HG03354 (cell line): ENCODE measurements around the gene BTBD2.
A peak's percentile ranks its signal among the peaks of the same experiment; 100 is the strongest.

ENCODE experiments used
- ATAC-seq: cut with Tn5 transposase; IDR thresholded peaks from one replicate; pipeline ENCODE4 v1.9.1; 2021; ENCODE audit warnings: mild to moderate bottlenecking; ENCODE audit not compliant: unreplicated experiment, poor library complexity, severe bottlenecking

BTBD2 gene

DNA sequence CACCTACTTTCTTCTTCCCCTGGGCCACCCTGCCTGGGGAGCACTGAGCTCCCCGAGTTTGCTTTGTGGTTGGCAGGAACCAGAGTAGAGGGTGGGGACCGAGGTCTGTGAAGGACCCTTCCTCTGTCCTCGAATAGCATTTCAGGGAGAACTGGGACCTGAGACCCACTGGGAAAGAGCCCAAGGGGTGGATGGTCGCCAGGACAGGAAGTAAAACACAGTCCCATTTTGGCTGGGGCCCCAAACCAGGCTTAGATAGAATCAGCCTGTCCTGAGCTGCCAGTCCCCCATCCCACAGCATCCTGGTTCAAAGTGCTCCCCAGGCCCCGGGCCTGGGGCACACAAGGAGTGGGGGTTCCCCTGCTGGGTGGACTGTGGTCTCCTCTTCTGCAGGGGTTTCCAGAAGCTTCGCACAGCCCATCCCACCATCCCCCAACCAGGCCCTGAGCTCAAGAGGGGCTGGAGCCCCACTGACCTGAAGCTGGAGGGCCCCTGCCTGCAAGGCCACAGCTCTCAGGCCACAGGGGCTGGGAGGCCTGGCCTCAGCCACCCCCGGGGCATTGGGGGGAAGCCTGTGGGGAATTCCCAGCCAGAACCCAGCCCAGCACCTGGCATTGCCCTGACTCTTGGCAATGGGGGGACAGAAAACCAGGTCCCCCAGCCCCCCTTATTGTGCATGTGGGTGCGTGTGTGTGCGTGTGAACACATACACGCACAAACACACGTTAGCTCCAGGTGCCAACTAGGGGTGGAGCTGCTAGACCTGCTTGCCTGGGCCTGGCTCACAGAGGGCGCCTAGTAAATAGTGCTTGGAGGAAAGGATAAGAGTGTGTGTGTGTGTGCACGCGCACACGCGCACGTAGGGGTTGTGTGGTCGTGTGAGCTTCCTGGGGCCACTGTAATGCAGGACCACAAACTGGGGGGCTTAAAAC, 36.5 kb upstream of the BTBD2 start:
- peak; percentile 19 for ATAC-seq

DNA sequence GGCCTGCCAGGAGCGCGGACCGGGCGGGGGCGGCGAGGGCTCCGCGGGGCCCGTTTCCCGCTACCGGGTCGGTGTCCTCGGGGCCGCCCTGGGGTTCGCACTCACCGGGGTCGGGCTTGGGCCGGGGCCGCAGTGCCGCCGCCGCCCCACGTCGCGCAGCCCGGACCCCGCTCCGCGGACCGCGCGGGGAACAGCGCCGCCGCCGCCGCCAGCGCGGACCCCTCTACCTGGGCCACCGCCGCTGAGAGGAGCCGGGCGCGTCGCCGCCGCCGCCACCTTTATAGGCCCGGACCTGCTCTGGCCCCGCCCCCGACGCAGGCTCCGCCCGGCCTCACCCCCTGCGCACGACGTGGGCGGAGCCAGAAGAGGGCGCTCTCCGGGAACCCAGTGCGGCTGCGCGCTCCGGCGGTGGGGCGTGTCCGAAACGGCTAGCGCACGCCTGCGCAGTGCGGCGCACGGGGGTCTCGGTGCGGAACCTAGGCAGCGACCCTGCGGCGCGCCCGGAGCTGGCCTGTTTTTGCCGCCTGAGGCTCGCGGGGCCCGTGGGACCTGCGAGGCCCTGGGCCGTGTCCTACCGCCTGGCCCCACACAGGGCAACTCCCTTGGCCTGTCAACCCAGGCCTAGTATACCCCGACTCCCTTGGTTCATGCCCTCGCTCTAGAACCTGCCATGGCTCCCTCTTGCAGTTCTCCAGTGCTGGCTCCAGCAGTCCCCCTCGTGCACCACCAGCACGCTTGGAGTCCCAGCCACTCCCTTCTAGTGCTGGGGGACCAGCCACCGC, 35.7 kb upstream of the BTBD2 start, which contains the start of gene MKNK2:
Gene MKNK2, minus strand, starts transcription at position 254 of the 782 bp plus-strand sequence. CDS start 393 bp downstream, outside the sequence.
- peak; percentile 51 for ATAC-seq

DNA sequence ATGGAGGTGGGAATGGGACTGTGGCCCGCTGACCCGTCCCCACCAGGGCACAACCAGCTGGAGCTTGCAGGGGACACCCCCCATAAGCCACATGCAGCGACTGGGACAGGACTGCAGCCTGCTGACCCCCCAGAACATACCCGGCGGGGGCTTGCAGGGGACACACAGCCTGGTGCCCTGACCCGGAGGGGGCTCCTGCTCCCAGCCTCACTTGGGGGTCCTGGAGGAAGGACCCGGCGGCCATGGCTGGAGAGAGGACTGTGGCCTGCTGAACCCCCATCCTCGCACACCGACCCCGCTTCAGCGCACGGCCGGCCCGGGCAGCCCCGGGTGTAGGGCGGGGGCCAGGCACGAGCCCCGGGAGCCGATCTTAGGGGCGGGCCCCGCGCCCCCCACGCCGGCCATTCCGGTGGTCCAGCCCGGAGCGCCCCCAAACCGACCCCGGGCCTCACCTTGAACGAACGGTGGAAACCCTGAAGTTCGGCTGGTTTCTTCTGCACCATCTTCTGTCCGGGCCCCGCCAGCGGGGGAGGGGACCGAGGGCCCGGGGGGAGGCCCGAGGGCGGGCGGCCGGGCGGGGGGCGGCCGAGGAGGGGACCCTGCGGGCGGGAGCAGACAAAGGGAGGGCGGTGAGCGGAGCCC, 35.0 kb upstream of the BTBD2 start:
- peak; percentile 3 for ATAC-seq

DNA sequence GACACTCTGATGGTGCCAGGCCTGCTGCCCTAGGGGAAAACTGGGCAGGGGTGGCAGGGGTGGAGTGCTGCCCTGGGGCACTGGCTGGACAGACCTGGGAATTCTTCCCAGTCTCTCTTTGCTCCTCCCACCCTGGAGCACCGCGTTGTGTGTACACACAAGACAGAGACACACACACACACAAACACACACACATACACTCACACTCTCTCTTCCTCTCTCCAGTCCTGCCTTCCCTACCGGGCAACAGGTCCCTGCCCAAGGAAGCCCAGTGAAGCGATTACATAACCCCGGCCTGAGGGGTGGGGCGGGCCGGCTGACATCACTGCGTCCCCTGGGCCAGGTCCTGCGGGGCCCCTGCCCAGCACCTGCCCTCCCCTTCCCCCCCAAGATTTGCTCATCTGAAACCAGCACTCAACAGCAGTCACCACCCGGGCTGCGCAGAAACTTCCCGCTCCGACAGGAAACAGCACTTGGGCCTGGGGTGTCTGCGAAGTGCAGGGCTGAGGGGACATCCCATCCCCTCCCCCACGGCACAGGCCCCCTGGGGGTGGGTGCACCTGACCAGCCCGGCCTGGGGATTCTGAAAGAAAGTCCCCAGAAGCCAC, 34.3 kb upstream of the BTBD2 start:
- ATAC-seq: peak; percentile 24

DNA sequence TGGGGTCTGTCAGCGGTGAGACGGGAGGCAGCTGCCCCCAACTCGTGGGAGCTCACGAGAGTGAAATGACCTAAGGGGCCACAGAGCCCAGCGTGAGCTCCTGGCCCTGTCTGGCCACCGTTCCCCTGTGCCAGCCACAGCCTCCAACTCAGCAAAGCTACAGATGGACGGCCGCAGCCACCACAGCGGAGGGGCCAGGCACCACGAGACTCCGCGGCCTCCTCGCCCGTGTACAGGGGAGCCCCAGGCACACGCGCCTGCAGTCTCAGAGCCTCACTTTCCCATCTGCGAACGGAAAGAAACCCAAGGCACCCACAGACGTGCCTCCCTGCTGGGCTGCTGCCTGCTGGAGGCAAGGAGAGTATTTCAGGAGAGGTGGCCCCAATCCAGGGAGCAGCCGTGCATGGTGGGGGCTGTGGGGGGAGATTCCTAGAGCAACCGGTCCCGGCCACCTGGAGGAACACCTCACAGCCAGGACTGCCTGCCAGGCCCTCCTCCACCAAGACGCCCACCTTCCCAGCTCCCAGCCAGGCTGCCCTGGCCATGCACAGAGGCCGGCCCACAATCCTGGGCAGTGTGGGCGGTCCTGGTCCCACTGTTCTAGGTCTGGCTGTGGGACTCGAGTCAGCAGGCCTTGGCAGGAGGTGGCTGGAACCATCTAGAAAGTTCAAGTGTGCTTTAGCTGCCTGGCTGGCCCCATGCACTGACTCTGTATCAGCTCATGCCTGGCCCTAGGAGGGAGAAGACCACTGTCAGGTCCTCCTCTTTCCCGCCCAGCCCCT, 33.6 kb upstream of the BTBD2 start:
- ATAC-seq: no peak

DNA sequence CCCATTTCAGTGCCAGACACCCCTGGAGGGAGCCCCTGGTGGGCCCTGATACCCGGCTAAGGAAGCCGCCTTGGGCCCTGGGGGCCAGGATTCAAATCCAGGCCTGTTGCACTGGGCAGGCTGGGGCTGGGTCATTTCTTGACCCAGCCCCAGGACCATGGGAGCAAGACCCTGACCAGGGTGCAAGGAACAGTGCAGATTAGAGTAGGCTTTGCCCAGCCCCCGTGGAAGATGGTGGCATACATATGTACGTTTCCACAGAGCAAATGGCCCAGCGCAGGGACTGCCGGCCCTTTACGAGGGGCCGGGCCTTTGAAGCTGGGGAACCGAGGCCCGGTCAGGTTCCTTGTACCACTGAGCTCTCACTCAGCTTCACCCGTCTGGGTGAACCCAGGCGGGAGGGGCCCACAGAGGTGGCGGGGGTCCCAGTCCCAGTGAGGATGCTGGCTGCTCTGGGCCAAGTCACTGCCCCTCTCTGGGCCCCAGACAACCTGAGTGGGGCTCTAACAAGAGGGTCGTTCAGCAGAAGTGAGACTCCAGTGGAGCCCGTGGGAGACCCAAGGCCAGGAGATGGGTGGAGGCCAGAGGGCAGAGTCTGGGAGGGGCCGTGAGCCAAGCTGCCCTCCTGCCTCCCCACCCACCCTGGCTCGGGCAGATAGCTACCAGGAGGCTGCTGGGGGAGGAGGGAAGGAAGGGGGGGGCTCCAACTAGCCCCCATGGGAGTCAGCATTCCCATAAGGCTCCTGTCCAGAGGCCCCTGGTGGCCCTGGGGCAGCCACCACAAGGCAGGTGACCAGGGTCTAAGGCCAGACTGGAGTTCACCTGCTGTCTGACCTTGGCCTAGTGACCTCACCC, 32.8 kb upstream of the BTBD2 start:
- ATAC-seq: no peak

DNA sequence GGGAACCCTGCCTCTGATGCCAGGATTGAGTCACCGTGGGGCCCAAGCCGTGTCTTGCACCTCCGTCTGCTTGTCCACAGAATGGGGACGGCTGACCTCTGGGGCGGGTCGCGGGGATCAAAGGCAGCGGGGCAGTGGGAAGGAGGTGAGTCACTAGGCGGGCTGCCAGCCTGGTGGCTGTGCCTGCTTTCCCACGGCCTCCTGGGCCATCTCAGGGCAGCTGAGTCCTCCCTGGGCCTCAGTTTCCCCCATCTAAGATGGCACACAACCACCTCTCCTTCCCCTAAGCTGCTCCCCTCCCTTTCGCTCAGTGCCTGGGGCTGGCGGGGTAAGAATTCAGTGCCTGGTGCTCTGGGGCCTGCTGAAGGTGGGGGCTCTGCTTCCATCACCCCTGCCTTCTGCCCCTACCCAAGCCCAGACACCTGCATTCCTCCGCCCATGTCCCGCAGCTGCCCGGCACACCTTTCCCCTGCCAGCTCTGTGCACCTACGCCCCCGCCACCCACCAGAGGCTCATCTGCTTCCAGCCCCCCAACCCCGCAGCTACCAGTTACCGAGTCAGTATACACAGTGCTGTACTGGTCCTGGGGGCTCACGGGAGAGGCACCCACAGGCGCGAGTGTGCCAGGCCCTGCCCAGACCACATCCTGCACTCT, 32.1 kb upstream of the BTBD2 start:
- no peak for ATAC-seq

DNA sequence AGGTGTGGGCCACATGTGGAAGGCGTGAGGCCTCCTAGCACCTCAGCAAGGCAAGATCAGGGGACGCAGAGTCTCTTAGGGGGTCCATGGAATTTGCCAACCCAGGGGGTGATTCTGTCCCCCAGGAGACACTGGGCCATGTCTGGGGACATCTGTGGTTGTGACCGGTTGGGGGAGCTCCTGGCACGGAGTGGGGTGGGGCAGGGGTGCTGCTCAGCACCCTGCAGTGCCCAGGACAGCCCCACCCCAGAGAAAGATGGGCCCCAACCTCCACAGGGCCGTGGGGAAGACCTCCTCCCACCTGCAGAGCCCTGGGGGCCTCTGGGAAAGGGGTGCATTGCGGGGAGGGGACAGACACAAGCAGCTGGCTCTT, 31.5 kb upstream of the BTBD2 start:
- no peak for ATAC-seq

DNA sequence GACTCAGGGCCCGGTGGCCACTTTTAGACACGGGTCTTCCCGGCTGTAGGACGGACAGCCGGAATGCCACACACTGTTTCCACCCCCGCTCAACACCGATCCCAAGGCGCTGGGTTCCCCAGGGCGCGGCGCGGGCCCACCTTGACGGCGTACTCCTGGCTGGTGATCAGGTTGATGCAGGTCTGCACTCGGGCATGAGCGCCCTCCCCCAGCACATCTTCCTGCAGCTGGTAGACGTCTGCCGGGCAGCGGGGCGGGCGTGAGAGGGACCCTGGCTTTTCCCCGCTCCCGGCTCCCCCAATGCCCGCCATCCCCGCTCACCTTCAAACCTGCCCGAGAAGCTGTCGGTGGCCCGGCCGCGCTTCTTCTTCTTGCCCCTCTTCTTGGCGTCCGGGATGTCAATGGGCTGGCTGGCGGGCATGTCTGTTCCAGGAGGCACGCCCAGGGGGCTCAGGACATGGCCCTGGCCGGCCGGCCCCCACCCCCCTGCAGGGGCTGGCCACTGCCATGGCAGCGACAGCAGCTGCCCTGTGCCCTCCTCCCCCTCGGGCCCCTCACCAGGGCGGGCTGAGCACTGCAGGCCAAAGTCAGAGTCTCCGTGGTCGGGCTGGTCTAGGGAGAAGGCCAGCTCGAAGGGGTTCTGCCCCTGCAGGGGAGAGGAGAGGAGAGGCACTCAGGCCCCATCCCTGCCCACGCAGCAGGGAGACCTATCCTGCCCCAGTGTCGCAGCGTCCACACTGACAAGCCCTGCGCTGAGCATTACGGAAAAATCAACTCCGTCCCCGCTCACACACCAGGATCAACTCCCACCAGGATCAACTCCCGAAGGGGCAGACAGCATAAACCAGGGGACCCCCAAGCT, 30.8 kb upstream of the BTBD2 start:
- ATAC-seq: no peak

DNA sequence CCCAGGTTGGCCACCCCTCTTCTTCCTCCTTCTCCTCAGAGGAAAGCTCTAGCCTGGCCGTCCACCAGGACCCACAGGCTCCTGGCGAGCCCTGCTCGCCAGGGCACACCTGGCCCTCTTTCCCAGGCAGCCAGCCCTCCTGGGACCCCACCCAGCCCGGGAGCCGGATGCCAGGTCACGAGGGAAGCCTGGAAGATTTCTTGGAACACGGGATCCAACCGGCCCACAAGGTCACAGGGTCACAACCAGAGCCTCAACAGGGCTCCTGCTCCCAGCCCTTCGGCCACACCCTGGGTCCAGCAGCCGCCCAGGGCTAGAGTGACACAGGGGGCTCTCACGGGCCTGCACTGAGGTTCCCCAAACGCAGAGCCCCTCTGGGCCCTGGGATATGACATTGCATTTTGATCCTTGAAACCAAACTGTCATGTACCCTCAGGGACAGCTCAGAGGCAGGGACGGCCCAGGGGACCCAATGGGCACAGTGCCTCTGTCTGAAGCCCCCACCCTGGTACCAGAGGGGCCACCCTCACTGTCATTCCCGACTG, 30.1 kb upstream of the BTBD2 start:
- ATAC-seq: no peak

DNA sequence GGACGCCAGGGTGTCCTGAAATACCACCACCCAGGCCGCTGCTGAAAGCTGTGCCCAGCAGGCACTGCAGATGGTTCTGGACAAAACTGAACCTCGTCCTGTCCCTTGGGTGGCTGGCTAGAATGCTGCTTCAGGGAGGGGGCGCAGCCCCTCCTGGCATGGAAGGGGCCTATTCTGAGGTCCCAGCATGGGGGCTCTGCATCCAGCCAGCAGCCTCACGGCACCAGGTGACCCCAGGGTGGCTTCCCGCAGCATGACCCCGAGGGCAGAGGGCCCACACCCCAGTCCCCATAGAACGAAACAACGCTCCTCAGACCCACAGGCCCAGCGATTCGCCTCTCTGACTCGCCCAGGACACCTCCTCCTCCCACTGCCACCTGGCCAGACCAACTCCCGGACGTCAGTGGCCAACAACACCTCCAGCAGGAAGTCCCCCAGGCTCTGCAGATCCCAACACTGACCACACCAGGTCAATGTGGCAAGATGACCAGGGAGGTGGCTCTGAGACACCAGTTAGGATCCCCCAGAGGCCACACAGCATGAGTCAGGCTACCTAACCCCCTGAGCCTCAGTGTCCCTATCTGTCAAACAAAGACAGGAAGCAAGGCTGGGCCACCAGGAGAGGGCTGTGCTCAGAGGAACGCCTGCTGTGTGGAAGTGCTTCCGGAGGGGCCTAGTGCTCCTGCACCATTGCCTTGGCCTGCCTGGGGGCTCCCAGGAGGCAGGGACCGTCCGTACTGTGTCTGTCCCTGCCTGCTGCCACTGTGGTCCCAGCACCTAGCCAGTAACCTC, 29.4 kb upstream of the BTBD2 start:
- no peak for ATAC-seq

DNA sequence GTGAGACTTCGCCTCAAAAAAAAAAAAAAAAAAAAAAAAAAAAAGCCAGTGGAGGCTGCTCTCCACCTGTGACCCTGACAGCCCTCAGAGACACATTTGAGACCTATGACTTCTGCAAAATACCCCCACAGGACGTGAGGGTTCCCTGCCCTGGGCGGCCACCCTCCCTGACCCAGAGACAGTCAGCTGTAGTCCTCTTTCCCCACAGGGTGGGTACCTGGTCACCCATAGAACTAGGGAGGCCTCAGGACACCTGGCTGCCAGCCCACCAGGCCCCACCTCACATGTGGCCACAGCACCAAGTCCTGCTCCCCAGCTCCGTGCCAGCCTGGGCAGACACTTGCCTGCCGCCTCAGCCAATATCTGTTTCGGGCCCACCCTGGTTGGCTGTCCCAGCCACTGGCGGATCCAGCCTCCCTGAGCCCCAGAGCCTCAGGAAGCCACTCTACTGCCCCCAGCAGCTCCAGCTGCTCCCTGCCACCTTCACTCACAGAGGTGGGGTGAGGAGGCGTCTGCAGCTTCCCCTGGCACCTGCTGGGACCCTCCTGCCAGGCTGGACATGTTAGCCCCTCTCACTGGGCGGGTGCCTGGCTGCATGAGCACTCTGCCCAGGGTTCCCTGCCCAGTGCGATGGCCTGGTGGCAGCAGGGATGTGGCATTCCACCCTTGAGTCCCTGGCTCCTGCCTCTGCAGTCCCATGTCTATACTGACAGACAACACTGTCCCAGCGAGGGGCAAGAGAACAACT, 28.6 kb upstream of the BTBD2 start:
- no peak for ATAC-seq

DNA sequence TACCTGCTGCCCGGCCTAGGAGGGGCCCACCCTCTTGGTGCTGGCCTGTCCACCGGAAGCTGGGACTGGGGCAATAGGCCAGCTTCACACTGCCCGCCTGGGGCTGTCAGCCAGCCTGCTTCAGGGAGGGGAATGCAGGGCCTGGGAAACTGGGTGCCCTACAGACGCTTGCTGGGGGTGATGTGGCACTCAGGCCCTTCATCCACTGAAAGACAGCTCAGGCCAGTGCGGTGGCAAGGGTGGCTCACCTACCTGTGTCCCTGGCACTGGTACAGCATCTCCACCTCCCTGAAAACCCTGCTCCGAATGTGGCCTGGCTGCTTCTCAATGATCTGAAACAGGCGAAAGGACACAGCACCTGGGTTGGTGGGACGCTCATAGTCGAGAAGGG, 27.7 kb upstream of the BTBD2 start:
- ATAC-seq: no peak

DNA sequence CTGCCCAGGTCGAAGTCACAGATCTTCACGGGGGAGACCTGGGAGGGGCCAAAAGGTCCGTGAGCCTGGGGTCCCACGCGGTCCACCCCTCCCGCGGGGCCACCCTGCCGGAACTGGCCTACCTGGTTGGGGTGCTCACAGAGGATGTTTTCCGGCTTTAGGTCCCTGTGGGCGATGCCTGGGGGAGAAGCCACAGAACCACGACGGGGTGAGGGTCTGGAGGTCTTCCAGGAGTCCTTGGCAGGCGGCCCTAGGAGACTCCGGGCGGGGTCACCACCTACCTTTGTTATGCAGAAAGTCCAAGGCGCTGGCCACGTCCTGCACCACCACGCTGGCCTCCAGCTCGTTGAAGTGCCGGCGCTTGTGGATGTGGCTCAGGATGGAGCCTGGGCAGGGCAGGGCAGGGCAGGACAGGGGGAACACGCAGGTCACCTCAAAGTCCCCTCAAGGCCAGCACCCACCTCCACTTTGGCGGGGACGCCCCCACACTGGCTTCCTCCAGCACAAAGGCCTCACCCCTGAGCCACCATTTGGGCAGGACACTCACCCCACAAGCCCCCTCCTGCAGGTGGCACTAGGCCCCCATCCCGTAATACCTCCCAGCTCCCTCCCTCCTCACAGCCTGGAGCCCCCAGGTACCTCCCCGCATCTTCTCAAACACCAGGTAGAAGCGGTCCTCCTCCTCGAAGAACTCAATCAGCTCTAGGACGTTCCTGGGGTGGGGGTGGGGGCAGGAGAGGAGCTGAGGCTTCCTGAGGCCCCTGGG, 27.2 kb upstream of the BTBD2 start:
- no peak for ATAC-seq
